ENCODE results near the gene ATP6V0B.

Gene ATP6V0B

GRCh38 chr1:43999455-43999854, 24.7 kb downstream of the ATP6V0B start:
- in situ Hi-C loops (cut with MboI; ENCODE audit: low sequenced_read_pairs): no loop called here

- in situ Hi-C loops (cut with MboI; ENCODE audit: low sequenced_read_pairs): no loop called here
These were observed 25.4 kb downstream of the ATP6V0B start for GRCh38 chr1:44000122-44000665.

- in situ Hi-C loops (cut with MboI; ENCODE audit: low sequenced_read_pairs): no loop called here
These were observed 27.4 kb downstream of the ATP6V0B start for GRCh38 chr1:44002165-44002564.

- in situ Hi-C loops (cut with MboI; ENCODE audit: low sequenced_read_pairs): no loop called here
These were observed 27.9 kb downstream of the ATP6V0B start for GRCh38 chr1:44002606-44003157.

GRCh38 chr1:44008259-44008658, 33.5 kb downstream of the ATP6V0B start:
- in situ Hi-C loops (cut with MboI; ENCODE audit: low sequenced_read_pairs): no loop called here

- in situ Hi-C loops (cut with MboI; ENCODE audit: low sequenced_read_pairs): no loop called here
These were observed 36.2 kb downstream of the ATP6V0B start for GRCh38 chr1:44010935-44011471.

- in situ Hi-C loops (cut with MboI; ENCODE audit: low sequenced_read_pairs): no loop called here
These were observed 37.6 kb downstream of the ATP6V0B start for GRCh38 chr1:44012404-44012803.

- in situ Hi-C loops (cut with MboI; ENCODE audit: low sequenced_read_pairs): no loop called here
These were observed 38.3 kb downstream of the ATP6V0B start for GRCh38 chr1:44012941-44013609.

- in situ Hi-C loops (cut with MboI; ENCODE audit: low sequenced_read_pairs): no loop called here
These were observed 39.2 kb downstream of the ATP6V0B start for GRCh38 chr1:44013949-44014348.

GRCh38 chr1:44014365-44015104, 39.8 kb downstream of the ATP6V0B start:
- in situ Hi-C loops (cut with MboI; ENCODE audit: low sequenced_read_pairs): no loop called here

- in situ Hi-C loops (cut with MboI; ENCODE audit: low sequenced_read_pairs): no loop called here
These were observed 40.4 kb downstream of the ATP6V0B start for GRCh38 chr1:44015206-44015605.

GRCh38 chr1:44016041-44016889, 41.5 kb downstream of the ATP6V0B start:
- in situ Hi-C loops (cut with MboI; ENCODE audit: low sequenced_read_pairs): no loop called here

GRCh38 chr1:44016890-44017400, 42.2 kb downstream of the ATP6V0B start:
- in situ Hi-C loops (cut with MboI; ENCODE audit: low sequenced_read_pairs): no loop called here

- in situ Hi-C loops (cut with MboI; ENCODE audit: low sequenced_read_pairs): no loop called here
These were observed 44.7 kb downstream of the ATP6V0B start for GRCh38 chr1:44019466-44019948.

GRCh38 chr1:44020464-44020863, 45.7 kb downstream of the ATP6V0B start:
- in situ Hi-C loops (cut with MboI; ENCODE audit: low sequenced_read_pairs): no loop called here

GRCh38 chr1:44021156-44021555, 46.4 kb downstream of the ATP6V0B start:
- in situ Hi-C loops (cut with MboI; ENCODE audit: low sequenced_read_pairs): no loop called here

GRCh38 chr1:44021581-44022321, 47.0 kb downstream of the ATP6V0B start:
- in situ Hi-C loops (cut with MboI; ENCODE audit: low sequenced_read_pairs): no loop called here

GRCh38 chr1:44024031-44024902, 49.5 kb downstream of the ATP6V0B start:
- in situ Hi-C loops (cut with MboI; ENCODE audit: low sequenced_read_pairs): no loop called here
